K562 (cell line): Measurements from ENCODE around the gene TSC1. TPM values are rescaled to one million over a fixed set of nuclear protein-coding genes. Genes with fewer than 3 reads are reported as not detected.

Experiments
- ATAC-seq: fragments of 200-7000 bp; cut with Tn5 transposase; 3 replicates; pipeline ENCODE4 v1.9.1; 2020; ENCODE audit warnings: moderate library complexity
- BruUV-seq: library from RNA; stranded (reverse); fragments of 400-500 nt; replicated peaks from 2 replicates; lab custom pipeline; 2021; lab: Mats Ljungman, UMichigan
- CTCF ChIA-PET: fragments of 300-600 bp; formaldehyde crosslinking; extraction: SDS; loops from one replicate; lab custom pipeline; 2021; ENCODE audit warnings: low intra/inter-chr PET ratio; lab: Yijun Ruan, JAX
- POLR2A ChIA-PET: fragments of 300-600, 350-650 bp; sonication (Branson Sonifier 250); formaldehyde crosslinking; extraction: SDS; loops from one replicate; lab custom pipeline; 2021; ENCODE audit warnings: antibody characterized with exemption, inconsistent platforms; lab: Yijun Ruan, JAX
- DNase-seq, 4 experiments: peaks; one replicate each; pipeline versions ENCODE4 v3.0.0 to v3.0.0-alpha.2; 2011 to 2018; ENCODE audit warnings: low spot score in 3 of 4, mixed read lengths in 3 of 4; ENCODE audit errors: extremely low read depth in 1 of 4
- FAIRE-seq: peaks from 2 replicates; lab custom pipeline; 2011; peaks lifted over from hg19 to GRCh38; lab: Jason Lieb, UNC
- H2AFZ ChIP-seq: 2 replicates; pipeline ENCODE4 v1.6.0; 2011; ENCODE audit warnings: low read depth, low read length, control low read depth, inconsistent platforms
- H3K27ac ChIP-seq: fragments of 200-600 bp; 3 replicates; pipeline ENCODE4 v1.8.0; 2011; ENCODE audit warnings: low read depth, mild to moderate bottlenecking, control low read depth, inconsistent platforms, low read length, moderate library complexity, mixed read lengths; ENCODE audit errors: extremely low read depth
- H3K27me3 ChIP-seq, 2 experiments: fragments of 300-600 bp in 1 of 2; 2 replicates in 1 of 2; 3 replicates in 1 of 2; pipeline versions ENCODE4 v1.6.0 to v1.8.0; 2011; ENCODE audit warnings: inconsistent platforms in 2 of 2, low read length in 2 of 2, mild to moderate bottlenecking in 1 of 2, mixed read lengths in 1 of 2, moderate library complexity in 1 of 2; ENCODE audit not compliant: control insufficient read depth in 2 of 2, insufficient read depth in 2 of 2
- H3K36me3 ChIP-seq: fragments of 300-600 bp; 3 replicates; pipeline ENCODE4 v1.8.0; 2011; ENCODE audit warnings: mild to moderate bottlenecking, low read length, inconsistent platforms; ENCODE audit not compliant: control insufficient read depth, insufficient read depth
- H3K4me1 ChIP-seq, 2 experiments: fragments of 200-600 bp in 1 of 2; replicated peaks in 1 of 2; 2 replicates in 1 of 2; 3 replicates in 1 of 2; pipeline versions ENCODE4 v1.5.1 to v1.8.0; 2011; ENCODE audit warnings: inconsistent platforms in 2 of 2, low read length in 2 of 2, mild to moderate bottlenecking in 1 of 2, mixed read lengths in 1 of 2, moderate library complexity in 1 of 2; ENCODE audit not compliant: control insufficient read depth in 2 of 2, insufficient read depth in 2 of 2
- H3K4me2 ChIP-seq: 2 replicates; pipeline ENCODE4 v1.6.1; 2011; ENCODE audit warnings: low read length, control low read depth, inconsistent platforms, mixed read lengths; ENCODE audit not compliant: insufficient read depth
- H3K4me3 ChIP-seq: fragments of 200-600 bp; sonication (generic), shearing (Covaris generic); 2 replicates; pipeline ENCODE4 v1.5.1; 2016; ENCODE audit warnings: control low read depth, inconsistent platforms
- H3K79me2 ChIP-seq: fragments of 200-600 bp; 3 replicates; pipeline ENCODE4 v1.8.0; 2011; ENCODE audit warnings: low read length, inconsistent platforms; ENCODE audit not compliant: control insufficient read depth, insufficient read depth
- H3K9ac ChIP-seq, 2 experiments: 2 replicates each; pipeline versions ENCODE4 v1.6.0 to v1.6.1; 2011; ENCODE audit warnings: low read depth in 2 of 2, low read length in 2 of 2, control low read depth in 1 of 2, inconsistent platforms in 1 of 2, mild to moderate bottlenecking in 1 of 2, mixed read lengths in 1 of 2; ENCODE audit not compliant: insufficient read depth in 1 of 2
- H3K9me1 ChIP-seq: one replicate; pipeline ENCODE4 v1.6.0; 2011; ENCODE audit warnings: inconsistent platforms, mild to moderate bottlenecking, low read length, moderate library complexity; ENCODE audit not compliant: control insufficient read depth, insufficient read depth
- H3K9me3 ChIP-seq: replicated peaks from 2 replicates; pipeline ENCODE4 v1.5.1; 2011; ENCODE audit warnings: low read depth, low read length, inconsistent platforms; ENCODE audit not compliant: control insufficient read depth, insufficient read depth
- H4K20me1 ChIP-seq: replicated peaks from 2 replicates; pipeline ENCODE4 v1.6.1; 2011; ENCODE audit warnings: low read length, inconsistent platforms, mixed read lengths; ENCODE audit not compliant: control insufficient read depth, insufficient read depth
- CAMTA2 ChIP-seq: fragments of 250-450 bp; sonication (Bioruptor Pico); conservative IDR thresholded peaks from 2 replicates; pipeline ENCODE4 v1.5.1; 2022
- CBFA2T3 ChIP-seq: fragments of 450-650 bp; IDR thresholded peaks from 2 replicates; pipeline ENCODE4 v1.6.1; 2017
- HNRNPH1 ChIP-seq: fragments of 200-400 bp; formaldehyde crosslinking; optimal IDR thresholded peaks from 2 replicates; pipeline ENCODE3; 2017; ENCODE audit warnings: low read depth, mild to moderate bottlenecking, low read length, moderate library complexity
- MTA2 ChIP-seq: fragments of 450-650 bp; IDR thresholded peaks from 2 replicates; pipeline ENCODE4 v1.6.1; 2016; ENCODE audit warnings: low read depth
- PPARD ChIP-seq: fragments of 250-450 bp; sonication (Bioruptor Pico); IDR thresholded peaks from 2 replicates; pipeline ENCODE4 v1.8.0; 2022; ENCODE audit warnings: inconsistent platforms, mild to moderate bottlenecking, moderate library complexity
- RBM34 ChIP-seq: fragments of 200-400 bp; formaldehyde crosslinking; IDR thresholded peaks from 2 replicates; pipeline ENCODE4 v1.6.1; 2018; ENCODE audit warnings: low read length, borderline replicate concordance; ENCODE audit not compliant: insufficient read depth
- SIN3B ChIP-seq: fragments of 450-650 bp; IDR thresholded peaks from 2 replicates; pipeline ENCODE4 v1.6.1; 2017; ENCODE audit warnings: low read depth, mild to moderate bottlenecking, moderate library complexity
- SMARCB1 ChIP-seq: IDR thresholded peaks from 2 replicates; pipeline ENCODE4 v1.6.1; 2011; ENCODE audit warnings: improper control_type of control experiment, low read depth; ENCODE audit not compliant: insufficient read length
- SP1 ChIP-seq: sonication (generic); formaldehyde crosslinking; IDR thresholded peaks from 2 replicates; pipeline ENCODE4 v1.8.1; 2022; ENCODE audit warnings: mild to moderate bottlenecking, missing genetic modification reagents
- STAG1 ChIP-seq: sonication (generic); formaldehyde crosslinking; IDR thresholded peaks from 2 replicates; pipeline ENCODE4 v1.5.0; 2020; ENCODE audit warnings: missing genetic modification reagents, borderline replicate concordance
- TGIF2 ChIP-seq: sonication (generic); formaldehyde crosslinking; IDR thresholded peaks from 2 replicates; pipeline ENCODE4 v1.8.1; 2022; ENCODE audit warnings: mild to moderate bottlenecking, missing genetic modification reagents, moderate library complexity
- ZFX ChIP-seq: sonication (generic); formaldehyde crosslinking; IDR thresholded peaks from 2 replicates; pipeline ENCODE4 v1.8.0; 2022; ENCODE audit warnings: mild to moderate bottlenecking, missing genetic modification reagents, moderate library complexity
- WGBS: fragments of 100-300 bp; shearing (Covaris generic); methylation state at CpG from one replicate; pipeline ENCODE4 v1.1.6; 2016; ENCODE audit warnings: low coverage, mixed read lengths; ENCODE audit not compliant: insufficient coverage; ENCODE audit errors: missing lambda C conversion rate; 5-methylcytosine and 5-hydroxymethylcytosine counted together
- in situ Hi-C: fragments of 300-500 bp; cut with MboI; formaldehyde crosslinking; loops from 4 replicates; pipeline ENCODE4 v1.15.0; 2018; ENCODE audit warnings: inconsistent platforms, mixed read lengths
- intact Hi-C: fragments of 100-400 bp; cut with micrococcal nuclease; formaldehyde crosslinking; loops from 2 replicates; pipeline ENCODE4 v1.14.2; 2022
- polyA plus RNA-seq, 8 experiments: library from polyadenylated mRNA; depleted of rRNA in 4 of 8; stranded (reverse) in 5 of 8; unstranded in 3 of 8; fragments of >200 nt; fragmentation: Nextera tagmentation in 2 of 8; fragmentation: Illumina TruSeq in 1 of 8; extraction: Ambion mirVana in 2 of 8; extraction: Trizol in 1 of 8; gene quantifications; 2 replicates each; pipeline versions ENCODE4 v1.2.1 to v1.2.3, GENCODE V29; 2011 to 2014; ENCODE audit warnings: inconsistent platforms in 1 of 8, missing spikeins in 1 of 8
- total RNA-seq, 7 experiments: library from RNA; depleted of rRNA in 6 of 7; stranded (reverse); fragments of >200 nt in 6 of 7; fragmentation: Illumina TruSeq in 2 of 7; extraction: Trizol in 2 of 7; gene quantifications; 2 replicates each; pipeline versions ENCODE4 v1.2.1 to v1.2.3, GENCODE V29; 2011 to 2021; ENCODE audit warnings: low replicate concordance in 1 of 7
- TF ChIP-seq, protein P1 (sequence below): fragments of 200-800 bp; sonication (Bioruptor generic); IDR thresholded peaks from 2 replicates; pipeline ENCODE4 v1.6.1; 2017; ENCODE audit warnings: missing genetic modification characterization, missing compliant biosample characterization
- TF ChIP-seq, protein P2 (sequence below), 2 experiments: IDR thresholded peaks; 2 replicates each; pipeline ENCODE4 v1.6.1; 2012; ENCODE audit warnings: improper control_type of control experiment in 2 of 2, low read depth in 2 of 2, low read length in 2 of 2, borderline replicate concordance in 1 of 2
- TF ChIP-seq, protein P3 (sequence below): fragments of 250-450 bp; sonication (Bioruptor Pico); IDR thresholded peaks from 2 replicates; pipeline ENCODE4 v1.4.0; 2020; ENCODE audit warnings: mild to moderate bottlenecking, moderate library complexity

TSC1 gene
- total and polyA plus RNA-seq, 9 of the 15 experiments (the other 6 are each of a cell fraction or from before 2014, with no cell fraction given) = 6.9 to 37.6 (median 18.6) TPM

DNA sequence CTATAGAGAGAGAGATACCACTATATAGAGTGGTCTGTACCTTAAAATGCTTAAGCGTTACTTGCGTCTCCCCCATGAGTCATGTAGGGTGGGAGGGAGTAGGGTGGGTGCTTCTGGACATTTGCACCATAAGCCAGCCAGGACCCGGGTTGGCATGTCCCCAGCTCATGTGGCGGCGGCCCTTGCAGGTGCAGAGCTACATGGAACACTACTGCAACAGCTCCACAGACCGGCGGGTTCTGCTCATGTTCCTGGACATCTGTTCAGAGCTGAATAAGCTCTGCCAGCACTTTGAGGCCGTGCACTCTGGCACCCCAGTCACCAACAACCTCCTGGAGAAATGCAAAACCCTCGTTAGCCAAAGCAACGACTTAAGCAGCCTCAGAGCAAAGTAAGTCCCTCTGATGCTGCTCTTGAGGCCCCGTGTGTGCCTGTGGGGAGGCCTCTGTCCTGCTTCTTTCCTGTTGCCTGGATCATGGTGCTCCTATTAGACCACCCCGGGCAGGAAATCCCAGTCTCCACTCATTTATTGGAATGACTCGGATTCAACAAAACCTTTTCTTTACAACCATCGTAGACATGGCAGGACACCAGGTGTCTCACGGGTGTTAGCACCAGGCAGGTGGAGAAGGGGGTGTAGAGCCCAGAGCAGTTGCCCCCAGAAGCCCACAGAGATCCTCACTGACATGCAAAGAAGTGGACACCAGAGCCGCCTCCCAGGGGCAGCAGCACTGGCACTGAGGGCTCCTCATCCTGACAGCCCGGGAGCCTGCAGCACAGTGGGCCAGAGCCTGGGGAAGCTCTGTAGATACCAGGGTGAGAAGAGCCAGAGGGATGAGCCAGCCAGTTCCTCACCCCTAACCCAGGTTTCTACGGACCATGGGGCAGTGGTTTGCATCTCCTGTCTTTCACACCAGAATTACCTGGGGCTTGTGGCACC is 57.0 kb downstream of the TSC1 start:
- H3K9me1 ChIP-seq = no peaks in the 10 kb centered on the region
- WGBS = 6% methylated on average over 18 of the region's 18 CpGs
- no peak overlapping the region for H3K27ac ChIP-seq
- peaks cover 43 to 68% of the 10 kb centered on the region in 2 experiments for H3K27me3 ChIP-seq
- BruUV-seq = no TSS peak
- peaks cover 4% of the 10 kb centered on the region; the same call in 1 of the 2 replicates for H4K20me1 ChIP-seq
- POLR2A ChIA-PET = interaction anchor here (0.7 to 1.7 kb wide), 3 partner anchors 8 to 38 kb away, joined by 3 to 6 read pairs (median 3); partner anchors contain the start of gene SPACA9
- CTCF ChIA-PET = no interaction called here
- H3K4me1 ChIP-seq = 0 out of 5 replicates have a peak, but pooled peaks cover 0 to 3% of the 10 kb centered on the region in 2 experiments
- H3K79me2 ChIP-seq = no peaks in the 10 kb centered on the region
- ATAC-seq (no peak), FAIRE-seq (no peak), DNase-seq (no peak)
- intact Hi-C loops (no loop called here), in situ Hi-C loops (no loop called here)
- no peaks in the 10 kb centered on the region for H3K9me3 ChIP-seq
- H3K4me3 ChIP-seq = no peak overlapping the region
- H3K9ac ChIP-seq = no peak overlapping the region
- H2AFZ ChIP-seq = no peak overlapping the region
- no peak overlapping the region for H3K4me2 ChIP-seq
- no peaks in the 10 kb centered on the region for H3K36me3 ChIP-seq
- TF ChIP-seq CBFA2T3 = no peak
- TF ChIP-seq PPARD (CRISPR knock-in tag) = no peak
- no peak for TF ChIP-seq SIN3B
- no peak for TF ChIP-seq ZFX
- TF ChIP-seq, protein P1, sequence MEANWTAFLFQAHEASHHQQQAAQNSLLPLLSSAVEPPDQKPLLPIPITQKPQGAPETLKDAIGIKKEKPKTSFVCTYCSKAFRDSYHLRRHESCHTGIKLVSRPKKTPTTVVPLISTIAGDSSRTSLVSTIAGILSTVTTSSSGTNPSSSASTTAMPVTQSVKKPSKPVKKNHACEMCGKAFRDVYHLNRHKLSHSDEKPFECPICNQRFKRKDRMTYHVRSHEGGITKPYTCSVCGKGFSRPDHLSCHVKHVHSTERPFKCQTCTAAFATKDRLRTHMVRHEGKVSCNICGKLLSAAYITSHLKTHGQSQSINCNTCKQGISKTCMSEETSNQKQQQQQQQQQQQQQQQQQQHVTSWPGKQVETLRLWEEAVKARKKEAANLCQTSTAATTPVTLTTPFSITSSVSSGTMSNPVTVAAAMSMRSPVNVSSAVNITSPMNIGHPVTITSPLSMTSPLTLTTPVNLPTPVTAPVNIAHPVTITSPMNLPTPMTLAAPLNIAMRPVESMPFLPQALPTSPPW (CRISPR knock-in tag) = no peak
- no peak for TF ChIP-seq MTA2
- no peak for TF ChIP-seq RBM34
- no peak for TF ChIP-seq STAG1
- TF ChIP-seq, protein P2, sequence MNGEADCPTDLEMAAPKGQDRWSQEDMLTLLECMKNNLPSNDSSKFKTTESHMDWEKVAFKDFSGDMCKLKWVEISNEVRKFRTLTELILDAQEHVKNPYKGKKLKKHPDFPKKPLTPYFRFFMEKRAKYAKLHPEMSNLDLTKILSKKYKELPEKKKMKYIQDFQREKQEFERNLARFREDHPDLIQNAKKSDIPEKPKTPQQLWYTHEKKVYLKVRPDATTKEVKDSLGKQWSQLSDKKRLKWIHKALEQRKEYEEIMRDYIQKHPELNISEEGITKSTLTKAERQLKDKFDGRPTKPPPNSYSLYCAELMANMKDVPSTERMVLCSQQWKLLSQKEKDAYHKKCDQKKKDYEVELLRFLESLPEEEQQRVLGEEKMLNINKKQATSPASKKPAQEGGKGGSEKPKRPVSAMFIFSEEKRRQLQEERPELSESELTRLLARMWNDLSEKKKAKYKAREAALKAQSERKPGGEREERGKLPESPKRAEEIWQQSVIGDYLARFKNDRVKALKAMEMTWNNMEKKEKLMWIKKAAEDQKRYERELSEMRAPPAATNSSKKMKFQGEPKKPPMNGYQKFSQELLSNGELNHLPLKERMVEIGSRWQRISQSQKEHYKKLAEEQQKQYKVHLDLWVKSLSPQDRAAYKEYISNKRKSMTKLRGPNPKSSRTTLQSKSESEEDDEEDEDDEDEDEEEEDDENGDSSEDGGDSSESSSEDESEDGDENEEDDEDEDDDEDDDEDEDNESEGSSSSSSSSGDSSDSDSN (IDR thresholded peaks at IDR 0.05; ENCODE audit: borderline replicate concordance in 1 of 2, low read depth in 2 of 2, low read length in 2 of 2) = no peak
- TF ChIP-seq, protein P3, sequence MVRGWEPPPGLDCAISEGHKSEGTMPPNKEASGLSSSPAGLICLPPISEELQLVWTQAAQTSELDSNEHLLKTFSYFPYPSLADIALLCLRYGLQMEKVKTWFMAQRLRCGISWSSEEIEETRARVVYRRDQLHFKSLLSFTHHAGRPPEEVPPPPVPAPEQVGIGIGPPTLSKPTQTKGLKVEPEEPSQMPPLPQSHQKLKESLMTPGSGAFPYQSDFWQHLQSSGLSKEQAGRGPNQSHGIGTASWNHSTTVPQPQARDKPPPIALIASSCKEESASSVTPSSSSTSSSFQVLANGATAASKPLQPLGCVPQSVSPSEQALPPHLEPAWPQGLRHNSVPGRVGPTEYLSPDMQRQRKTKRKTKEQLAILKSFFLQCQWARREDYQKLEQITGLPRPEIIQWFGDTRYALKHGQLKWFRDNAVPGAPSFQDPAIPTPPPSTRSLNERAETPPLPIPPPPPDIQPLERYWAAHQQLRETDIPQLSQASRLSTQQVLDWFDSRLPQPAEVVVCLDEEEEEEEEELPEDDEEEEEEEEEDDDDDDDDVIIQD (CRISPR knock-in tag) = no peak
- TF ChIP-seq SMARCB1 = no peak
- no peak for TF ChIP-seq TGIF2 (CRISPR knock-in tag)
- no peak for TF ChIP-seq HNRNPH1
- no peak for TF ChIP-seq CAMTA2
- no peak for TF ChIP-seq SP1 (CRISPR knock-in tag)
